ENCODE measurements around the gene SCO2. TPM values are rescaled to one million over a fixed set of nuclear protein-coding genes. Genes with fewer than 3 reads are reported as not detected.

SCO2 gene
- total and polyA plus RNA-seq, 2 of the 13 experiments (the other 11 are each of a cell fraction or from before 2014, with no cell fraction given), result 0.32 to 3.7 TPM

- TF ChIP-seq ZNF749 (CRISPR knock-in tag; IDR thresholded peaks at IDR 0.05; ENCODE audit: borderline replicate concordance) (peak; percentile 80; the same call in 1 of the 2 replicates), ZNF317 (CRISPR knock-in tag; IDR thresholded peaks at IDR 0.05) (peak; percentile 70; the same call in 1 of the 2 replicates), ZNF407 (CRISPR knock-in tag; IDR thresholded peaks at IDR 0.05; ENCODE audit: not compliant biosample characterization) (no peak), ZNF33B (CRISPR knock-in tag; IDR thresholded peaks at IDR 0.05) (no peak), GTF2F1 (IDR thresholded peaks at IDR 0.05; ENCODE audit: low read length) (no peak), ARID4A (CRISPR knock-in tag; IDR thresholded peaks at IDR 0.05; ENCODE audit: borderline replicate concordance) (peak; percentile 74; the same call in 1 of the 2 replicates)
Measured at GRCh38 chr22:50529897-50530579, 4.6 kb upstream of the SCO2 start, which contains the start of gene TYMP (continued).

Measured in HepG2 (cell line).